ENCODE data around the gene FNDC3B. TPM values are rescaled to one million over a fixed set of nuclear protein-coding genes. Genes with fewer than 3 reads are reported as not detected.

Gene FNDC3B
- total and polyA plus RNA-seq, 9 of the 15 experiments (the other 6 are each of a cell fraction or from before 2014, with no cell fraction given): 7.0 to 35.8 (median 16.2) TPM

GRCh38 chr3:172307141-172307560 is 267.8 kb downstream of the FNDC3B start (continued):
- no peak for TF ChIP-seq CHD7 (IDR thresholded peaks at IDR 0.05; ENCODE audit: low read depth, low read length)
- TF ChIP-seq ILK (tag; IDR thresholded peaks at IDR 0.05; ENCODE audit: borderline replicate concordance, low read depth): no peak
- no peak for TF ChIP-seq NFYB (IDR thresholded peaks at IDR 0.05; ENCODE audit: extremely low read depth, insufficient read length)
- no peak for TF ChIP-seq RB1 (IDR thresholded peaks at IDR 0.05; ENCODE audit: low read depth)
- TF ChIP-seq CHAMP1 (IDR thresholded peaks at IDR 0.05): no peak
- no peak for TF ChIP-seq PKNOX1 (IDR thresholded peaks at IDR 0.05)
- peak; percentile 95 for TF ChIP-seq JUND (IDR thresholded peaks at IDR 0.05; ENCODE audit: borderline replicate concordance, low read depth, low read length)
- peak; percentile 95 for TF ChIP-seq JUND (tag; IDR thresholded peaks at IDR 0.05; ENCODE audit: borderline replicate concordance, low read depth, low read length)
- no peak for TF ChIP-seq PRMT5 (CRISPR knock-in tag; IDR thresholded peaks at IDR 0.05)
- TF ChIP-seq HNRNPL (IDR thresholded peaks at IDR 0.05; ENCODE audit: low read depth, low read length): no peak
- no peak for TF ChIP-seq TARDBP (IDR thresholded peaks at IDR 0.05)
- no peak for TF ChIP-seq GABPB1 (CRISPR knock-in tag; IDR thresholded peaks at IDR 0.05)
- no peak for TF ChIP-seq ZNF146 (CRISPR knock-in tag; IDR thresholded peaks at IDR 0.05; ENCODE audit: unreplicated experiment)
- no peak for TF ChIP-seq KLF13 (tag; IDR thresholded peaks at IDR 0.05; ENCODE audit: borderline replicate concordance, low read depth)
- no peak for TF ChIP-seq GATA2 (CRISPR knock-in tag; IDR thresholded peaks at IDR 0.05)
